ENCODE measurements around the gene VHLL.

Gene VHLL

DNA sequence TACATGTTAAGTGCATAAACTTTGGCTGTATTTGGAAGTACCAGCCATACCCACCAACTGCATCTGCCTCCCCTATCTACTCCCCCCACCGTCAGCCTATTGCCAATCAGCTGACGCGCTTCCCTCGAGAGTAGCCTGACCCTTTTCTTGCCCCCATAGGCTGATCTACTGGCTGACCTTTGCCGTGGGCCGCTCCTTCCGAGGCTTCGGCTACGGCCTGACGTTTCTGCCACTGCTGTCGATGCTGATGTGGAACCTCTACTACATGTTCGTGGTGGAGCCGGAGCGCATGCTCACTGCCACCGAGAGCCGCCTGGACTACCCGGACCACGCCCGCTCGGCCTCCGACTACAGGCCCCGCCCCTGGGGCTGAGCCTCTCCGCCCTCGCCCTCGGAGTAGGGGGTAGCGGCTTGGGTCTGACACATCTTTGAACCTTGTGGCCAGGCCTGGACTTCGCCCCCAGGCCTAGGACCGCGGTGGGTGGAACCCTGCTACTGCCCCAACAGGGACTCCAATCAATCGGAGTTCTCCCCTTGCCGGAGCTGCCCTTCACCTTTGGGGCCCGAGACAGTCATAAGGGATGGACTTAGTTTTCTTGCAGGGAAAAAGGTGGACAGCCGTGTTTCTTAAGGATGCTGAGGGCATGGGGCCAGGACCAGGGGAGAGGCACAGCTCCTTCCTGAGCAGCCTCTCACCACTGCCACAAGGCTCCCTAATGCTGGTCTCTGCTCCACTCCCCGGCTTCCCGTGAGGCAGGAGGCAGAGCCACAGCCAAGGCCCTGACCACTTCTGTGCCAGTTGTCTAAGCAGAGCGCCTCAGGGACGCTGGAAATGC is 7.7 kb downstream of the VHLL start:
- DNase-seq (ENCODE audit: low read depth in 1 of 2, low spot score in 1 of 2), result no peak
- H3K27me3 ChIP-seq (ENCODE audit: insufficient read depth, poor library complexity, severe bottlenecking), result no peaks in the 10 kb centered on the region
- TF ChIP-seq GABPA (IDR thresholded peaks at IDR 0.05; ENCODE audit: low read depth), result no peak
- TF ChIP-seq POLR2AphosphoS5 (IDR thresholded peaks at IDR 0.05; ENCODE audit: low read depth), result no peak
- H3K4me3 ChIP-seq (replicated peaks; ENCODE audit: insufficient read depth, low read length), result no peak overlapping the region
- no peak overlapping the region for H3K27ac ChIP-seq (replicated peaks)

DNA sequence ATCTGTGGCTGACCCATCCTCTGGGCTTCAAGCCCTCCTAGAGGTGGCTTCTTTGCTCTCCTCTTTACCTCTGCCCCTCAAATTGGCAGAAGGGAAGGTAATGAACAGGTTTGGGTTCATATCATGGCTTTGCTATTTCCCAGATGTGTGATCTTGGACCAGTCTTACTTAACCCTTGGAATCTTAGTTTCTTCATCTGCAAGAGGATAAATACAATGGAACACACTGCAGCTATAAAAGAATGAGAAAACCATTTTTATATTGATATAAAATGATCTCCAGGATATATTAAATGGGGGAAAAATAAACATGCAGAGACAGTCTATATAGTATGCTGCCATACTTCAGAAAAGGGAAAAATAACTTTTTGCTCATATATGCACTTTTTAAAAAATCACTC is 9.2 kb downstream of the VHLL start:
- Histone ChIP-seq H3K4me3 (replicated peaks; ENCODE audit: insufficient read depth, low read length) (no peak overlapping the region), H3K27me3 (ENCODE audit: insufficient read depth, poor library complexity, severe bottlenecking) (no peaks in the 10 kb centered on the region), H3K27ac (replicated peaks) (no peak overlapping the region)
- no peak for DNase-seq (ENCODE audit: low read depth in 1 of 2, low spot score in 1 of 2)
- TF ChIP-seq POLR2AphosphoS5 (IDR thresholded peaks at IDR 0.05; ENCODE audit: low read depth) (no peak), SPI1 (IDR thresholded peaks at IDR 0.05; ENCODE audit: borderline replicate concordance, low read depth) (no peak), GABPA (IDR thresholded peaks at IDR 0.05; ENCODE audit: low read depth) (no peak)
- TF ChIP-seq, protein P1, sequence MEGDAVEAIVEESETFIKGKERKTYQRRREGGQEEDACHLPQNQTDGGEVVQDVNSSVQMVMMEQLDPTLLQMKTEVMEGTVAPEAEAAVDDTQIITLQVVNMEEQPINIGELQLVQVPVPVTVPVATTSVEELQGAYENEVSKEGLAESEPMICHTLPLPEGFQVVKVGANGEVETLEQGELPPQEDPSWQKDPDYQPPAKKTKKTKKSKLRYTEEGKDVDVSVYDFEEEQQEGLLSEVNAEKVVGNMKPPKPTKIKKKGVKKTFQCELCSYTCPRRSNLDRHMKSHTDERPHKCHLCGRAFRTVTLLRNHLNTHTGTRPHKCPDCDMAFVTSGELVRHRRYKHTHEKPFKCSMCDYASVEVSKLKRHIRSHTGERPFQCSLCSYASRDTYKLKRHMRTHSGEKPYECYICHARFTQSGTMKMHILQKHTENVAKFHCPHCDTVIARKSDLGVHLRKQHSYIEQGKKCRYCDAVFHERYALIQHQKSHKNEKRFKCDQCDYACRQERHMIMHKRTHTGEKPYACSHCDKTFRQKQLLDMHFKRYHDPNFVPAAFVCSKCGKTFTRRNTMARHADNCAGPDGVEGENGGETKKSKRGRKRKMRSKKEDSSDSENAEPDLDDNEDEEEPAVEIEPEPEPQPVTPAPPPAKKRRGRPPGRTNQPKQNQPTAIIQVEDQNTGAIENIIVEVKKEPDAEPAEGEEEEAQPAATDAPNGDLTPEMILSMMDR (IDR thresholded peaks at IDR 0.05; ENCODE audit: insufficient read depth, low read length), result no peak
- TF ChIP-seq, protein P2, sequence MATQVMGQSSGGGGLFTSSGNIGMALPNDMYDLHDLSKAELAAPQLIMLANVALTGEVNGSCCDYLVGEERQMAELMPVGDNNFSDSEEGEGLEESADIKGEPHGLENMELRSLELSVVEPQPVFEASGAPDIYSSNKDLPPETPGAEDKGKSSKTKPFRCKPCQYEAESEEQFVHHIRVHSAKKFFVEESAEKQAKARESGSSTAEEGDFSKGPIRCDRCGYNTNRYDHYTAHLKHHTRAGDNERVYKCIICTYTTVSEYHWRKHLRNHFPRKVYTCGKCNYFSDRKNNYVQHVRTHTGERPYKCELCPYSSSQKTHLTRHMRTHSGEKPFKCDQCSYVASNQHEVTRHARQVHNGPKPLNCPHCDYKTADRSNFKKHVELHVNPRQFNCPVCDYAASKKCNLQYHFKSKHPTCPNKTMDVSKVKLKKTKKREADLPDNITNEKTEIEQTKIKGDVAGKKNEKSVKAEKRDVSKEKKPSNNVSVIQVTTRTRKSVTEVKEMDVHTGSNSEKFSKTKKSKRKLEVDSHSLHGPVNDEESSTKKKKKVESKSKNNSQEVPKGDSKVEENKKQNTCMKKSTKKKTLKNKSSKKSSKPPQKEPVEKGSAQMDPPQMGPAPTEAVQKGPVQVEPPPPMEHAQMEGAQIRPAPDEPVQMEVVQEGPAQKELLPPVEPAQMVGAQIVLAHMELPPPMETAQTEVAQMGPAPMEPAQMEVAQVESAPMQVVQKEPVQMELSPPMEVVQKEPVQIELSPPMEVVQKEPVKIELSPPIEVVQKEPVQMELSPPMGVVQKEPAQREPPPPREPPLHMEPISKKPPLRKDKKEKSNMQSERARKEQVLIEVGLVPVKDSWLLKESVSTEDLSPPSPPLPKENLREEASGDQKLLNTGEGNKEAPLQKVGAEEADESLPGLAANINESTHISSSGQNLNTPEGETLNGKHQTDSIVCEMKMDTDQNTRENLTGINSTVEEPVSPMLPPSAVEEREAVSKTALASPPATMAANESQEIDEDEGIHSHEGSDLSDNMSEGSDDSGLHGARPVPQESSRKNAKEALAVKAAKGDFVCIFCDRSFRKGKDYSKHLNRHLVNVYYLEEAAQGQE (IDR thresholded peaks at IDR 0.05; ENCODE audit: insufficient replicate concordance, low read depth), result no peak

DNA sequence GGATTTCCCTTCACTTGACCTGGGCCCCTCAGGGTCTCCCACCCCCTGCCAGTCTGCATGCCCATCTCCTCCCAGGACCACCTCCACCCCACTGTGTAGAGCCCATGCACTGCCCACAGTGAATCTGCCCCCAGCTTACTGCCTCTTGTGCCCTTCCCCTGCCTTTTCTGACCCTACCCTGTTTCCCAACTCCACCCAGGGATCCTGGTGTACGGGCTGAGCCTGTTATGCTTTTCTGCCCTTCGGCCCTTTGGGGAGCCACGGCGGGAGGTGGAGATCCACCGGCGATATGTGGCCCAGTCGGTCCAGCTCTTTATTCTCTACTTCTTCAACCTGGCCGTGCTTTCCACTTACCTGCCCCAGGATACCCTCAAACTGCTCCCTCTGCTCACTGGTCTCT is 13.0 kb downstream of the VHLL start:
- no peak for TF ChIP-seq GABPA (IDR thresholded peaks at IDR 0.05; ENCODE audit: low read depth)
- TF ChIP-seq, protein P2 (IDR thresholded peaks at IDR 0.05; ENCODE audit: insufficient replicate concordance, low read depth), result no peak
- TF ChIP-seq, protein P1 (IDR thresholded peaks at IDR 0.05; ENCODE audit: insufficient read depth, low read length), result no peak
- TF ChIP-seq SPI1 (IDR thresholded peaks at IDR 0.05; ENCODE audit: borderline replicate concordance, low read depth), result no peak
- no peak for TF ChIP-seq POLR2AphosphoS5 (IDR thresholded peaks at IDR 0.05; ENCODE audit: low read depth)
- Histone ChIP-seq H3K27ac (replicated peaks) (no peak overlapping the region), H3K27me3 (ENCODE audit: insufficient read depth, poor library complexity, severe bottlenecking) (no peaks in the 10 kb centered on the region), H3K4me3 (replicated peaks; ENCODE audit: insufficient read depth, low read length) (no peak overlapping the region)
- DNase-seq (ENCODE audit: low read depth in 1 of 2, low spot score in 1 of 2), result no peak

DNA sequence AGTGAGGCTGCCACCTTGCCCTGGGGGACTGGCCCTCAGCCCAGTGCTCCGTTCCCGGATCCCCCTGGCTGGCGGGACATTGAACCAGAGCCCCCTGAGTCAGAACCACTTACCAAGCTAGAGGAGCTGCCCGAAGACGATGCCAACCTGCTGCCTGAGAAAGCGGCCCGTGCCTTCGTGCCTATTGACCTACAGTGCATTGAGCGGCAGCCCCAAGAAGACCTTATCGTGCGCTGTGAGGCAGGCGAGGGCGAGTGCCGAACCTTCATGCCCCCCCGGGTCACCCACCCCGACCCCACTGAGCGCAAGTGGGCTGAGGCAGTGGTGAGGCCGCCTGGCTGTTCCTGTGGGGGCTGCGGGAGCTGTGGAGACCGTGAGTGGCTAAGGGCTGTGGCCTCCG is 13.7 kb downstream of the VHLL start:
- TF ChIP-seq GABPA (IDR thresholded peaks at IDR 0.05; ENCODE audit: low read depth) (no peak), SPI1 (IDR thresholded peaks at IDR 0.05; ENCODE audit: borderline replicate concordance, low read depth) (no peak), POLR2AphosphoS5 (IDR thresholded peaks at IDR 0.05; ENCODE audit: low read depth) (no peak)
- TF ChIP-seq, protein P1 (IDR thresholded peaks at IDR 0.05; ENCODE audit: insufficient read depth, low read length), result no peak
- TF ChIP-seq, protein P2 (IDR thresholded peaks at IDR 0.05; ENCODE audit: insufficient replicate concordance, low read depth), result no peak
- Histone ChIP-seq H3K27ac (replicated peaks) (no peak overlapping the region), H3K4me3 (replicated peaks; ENCODE audit: insufficient read depth, low read length) (no peak overlapping the region)

More for the DNA sequence above, 13.7 kb downstream of the VHLL start:
- no peak for DNase-seq (ENCODE audit: low read depth in 1 of 2, low spot score in 1 of 2)
- no peaks in the 10 kb centered on the region for H3K27me3 ChIP-seq (ENCODE audit: insufficient read depth, poor library complexity, severe bottlenecking)

All from HL-60 (cell line).